Adrenal gland (tissue), 12 donors: ENCODE results near the gene TEAD1. TPM values are rescaled to one million over a fixed set of nuclear protein-coding genes. Genes with fewer than 3 reads are reported as not detected.
A peak's percentile ranks its signal among the peaks of the same experiment; 100 is the strongest.

ENCODE experiments used
- DNase-seq, 7 donors: peaks; one replicate each; pipeline ENCODE4 v3.0.0-alpha.2; 2019 to 2020
- H3K27ac ChIP-seq, 5 donors: fragments of 200-600 bp; sonication (generic) in 4 of 5; 1 replicate in 3 of 5; 2 replicates in 2 of 5; pipeline versions ENCODE4 v1.5.1 to v1.8.0; 2016 to 2020; ENCODE audit warnings: mild to moderate bottlenecking in 1 of 5
- H3K27me3 ChIP-seq: fragments of 200-600 bp; 2 replicates; pipeline ENCODE4 v1.8.0; 2021
- H3K36me3 ChIP-seq, 2 donors: fragments of 200-600 bp; replicated peaks in 1 of 2; 1 replicate in 1 of 2; 2 replicates in 1 of 2; pipeline versions ENCODE4 v1.5.1 to v1.8.0; 2018 to 2022
- H3K4me1 ChIP-seq, 2 donors: fragments of 200-600 bp; replicated peaks in 1 of 2; 1 replicate in 1 of 2; 2 replicates in 1 of 2; pipeline versions ENCODE4 v1.5.1 to v1.8.0; 2018 to 2021
- H3K4me3 ChIP-seq, 4 donors: fragments of 200-600 bp; sonication (generic) in 3 of 4; one replicate each; pipeline ENCODE4 v1.5.1; 2016 to 2018
- H3K9me3 ChIP-seq, 3 donors: fragments of 200-600 bp; sonication (generic) in 1 of 3; replicated peaks in 1 of 3; 1 replicate in 2 of 3; 2 replicates in 1 of 3; pipeline versions ENCODE4 v1.5.1 to v1.8.0; 2016 to 2021
- CTCF ChIP-seq, 6 experiments: fragments of 450-650 bp in 4 of 6; fragments of 200-600 bp in 2 of 6; sonication (generic) in 1 of 6; IDR thresholded peaks; 1 replicate in 5 of 6; 2 replicates in 1 of 6; pipeline versions ENCODE4 v1.5.1 to v1.8.0; 2016 to 2021; ENCODE audit warnings: antibody characterized with exemption in 6 of 6, mild to moderate bottlenecking in 2 of 6, moderate library complexity in 1 of 6
- POLR2A ChIP-seq, 2 donors: fragments of 450-650 bp; IDR thresholded peaks; one replicate each; pipeline ENCODE4 v1.6.1; 2017; ENCODE audit warnings: antibody characterized with exemption in 2 of 2, mild to moderate bottlenecking in 2 of 2, moderate library complexity in 1 of 2
- WGBS, 4 donors: extraction: QIAGEN DNeasy Blood & Tissue Kit in 2 of 4; methylation state at CpG; one replicate each; pipeline versions ENCODE4 v1.1.5 to v1.1.7; 2013 to 2017; 5-methylcytosine and 5-hydroxymethylcytosine counted together
- intact Hi-C, 2 donors: fragments of 100-400 bp; cut with DNase I; formaldehyde crosslinking; loops; one replicate each; pipeline versions ENCODE4 v1.14.1 to v1.15.0; 2022 to 2023
- polyA plus RNA-seq, 3 donors: library from polyadenylated mRNA; stranded (reverse); fragments of 200-250 nt in 2 of 3; fragments of 350-450 nt in 1 of 3; fragmentation: Illumina TruSeq in 1 of 3; extraction: RNeasy Lipid Tissue Mini Kit (QIAGEN cat#74804) in 1 of 3; gene quantifications; one replicate each; pipeline ENCODE4 v1.2.3, GENCODE V29; 2013 to 2014
- total RNA-seq, 9 donors: library from RNA; depleted of rRNA in 4 of 9; stranded (reverse); fragments of >200 nt in 4 of 9; fragments of 120-200 nt in 1 of 9; fragmentation: NEBNext Ultra II Directional in 1 of 9; extraction: Animal tissue kit (Norgen Biotek cat#: 25700) in 1 of 9; gene quantifications; one replicate each; pipeline versions ENCODE4 v1.1.0 to v1.2.4, GENCODE V29; 2013 to 2023
- donor health status: healthy with polysubstance abuse.
- donor health status: Bipolar disorder and iron deficiency.
- donor health status: DM: yes; HTN: yes; CAD: no.
- donor health status: DM: no; HTN: no; CAD: no.
- donor health status: DM: no; HTN: no; CAD: no.
- donor health status: DM: yes; HTN: yes; CAD: no.

TEAD1 gene
- total and polyA plus RNA-seq, 12 donors = 3.9 to 49.9 (median 35.1) TPM

- H3K27ac ChIP-seq = peak overlapping the region in 1 of 5 donors; percentile 48
- TF ChIP-seq POLR2A (IDR thresholded peaks at IDR 0.05) = no peak
- TF ChIP-seq CTCF (IDR thresholded peaks at IDR 0.05) = no peak
- H3K9me3 ChIP-seq = no peaks in the 10 kb centered on the region
- WGBS, 4 donors = 77 to 87% (median 82%) methylated on average over 3 of the region's 3 CpGs
- no peak for DNase-seq
- no peak overlapping the region for H3K4me3 ChIP-seq
- H3K27me3 ChIP-seq = no peaks in the 10 kb centered on the region
- H3K4me1 ChIP-seq = peaks cover 7 to 22% of the 10 kb centered on the region in 2 donors
- H3K36me3 ChIP-seq = no peaks in the 10 kb centered on the region
- intact Hi-C loops = no loop called here
These were observed 172.8 kb downstream of the TEAD1 start for GRCh38 chr11:12846786-12847615.

GRCh38 chr11:12848413-12848812, 174.2 kb downstream of the TEAD1 start:
- TF ChIP-seq POLR2A (IDR thresholded peaks at IDR 0.05) (no peak), CTCF (IDR thresholded peaks at IDR 0.05) (no peak)
- no peak overlapping the region for H3K27ac ChIP-seq
- no peaks in the 10 kb centered on the region for H3K27me3 ChIP-seq
- peaks cover 6 to 15% of the 10 kb centered on the region in 2 donors for H3K4me1 ChIP-seq
- no peak overlapping the region for H3K4me3 ChIP-seq
- no peak for DNase-seq
- H3K36me3 ChIP-seq = no peaks in the 10 kb centered on the region
- WGBS, 4 donors = 95 to 98% (median 96%) methylated on average over 3 of the region's 3 CpGs
- H3K9me3 ChIP-seq = no peaks in the 10 kb centered on the region
- intact Hi-C loops = no loop called here

- H3K4me1 ChIP-seq = peaks cover 13 to 18% of the 10 kb centered on the region in 2 donors
- DNase-seq = no peak
- H3K27ac ChIP-seq = peak overlapping the region in 4 of 5 donors; percentile 4 to 64 (median 48)
- 0 to 59% (median 8%) methylated on average over 1 of the region's 1 CpG for WGBS, 4 donors
- no peak overlapping the region for H3K4me3 ChIP-seq
- no peaks in the 10 kb centered on the region for H3K9me3 ChIP-seq
- H3K36me3 ChIP-seq = no peaks in the 10 kb centered on the region
- TF ChIP-seq POLR2A (IDR thresholded peaks at IDR 0.05) = no peak
- no peak for TF ChIP-seq CTCF (IDR thresholded peaks at IDR 0.05)
- intact Hi-C loops = no loop called here
- H3K27me3 ChIP-seq = no peaks in the 10 kb centered on the region
These were observed 179.1 kb downstream of the TEAD1 start for GRCh38 chr11:12853325-12853651.

- intact Hi-C loops = no loop called here
- 16 to 35% (median 32%) methylated on average over 7 of the region's 7 CpGs for WGBS, 4 donors
These were observed 179.6 kb downstream of the TEAD1 start for GRCh38 chr11:12853652-12854296.

More at GRCh38 chr11:12853652-12854296, 179.6 kb downstream of the TEAD1 start:
- Histone ChIP-seq H3K4me3 (peak overlapping the region in 1 of 4 donors; percentile 14), H3K27ac (peak overlapping the region in 4 of 5 donors; percentile 37 to 64 (median 59)), H3K4me1 (peaks cover 13 to 18% of the 10 kb centered on the region in 2 donors), H3K9me3 (no peaks in the 10 kb centered on the region), H3K27me3 (no peaks in the 10 kb centered on the region), H3K36me3 (no peaks in the 10 kb centered on the region)
- DNase-seq = peak in 6 of 7 donors; percentile 43 to 84 (median 50)
- TF ChIP-seq POLR2A (IDR thresholded peaks at IDR 0.05) (no peak), CTCF (IDR thresholded peaks at IDR 0.05) (no peak)
